HG02852 (cell line): ENCODE results near the gene GSTA1.
"Not testable (repeated sequence)": the region's sequence is repeated elsewhere in the genome, so short reads cannot be mapped to it uniquely, and the experiment has no call there.

Experiments used
- ATAC-seq: cut with Tn5 transposase; IDR thresholded peaks from one replicate; pipeline ENCODE4 v1.9.1; 2021; ENCODE audit warnings: mild to moderate bottlenecking, moderate library complexity; ENCODE audit not compliant: unreplicated experiment

The GSTA1 gene

DNA sequence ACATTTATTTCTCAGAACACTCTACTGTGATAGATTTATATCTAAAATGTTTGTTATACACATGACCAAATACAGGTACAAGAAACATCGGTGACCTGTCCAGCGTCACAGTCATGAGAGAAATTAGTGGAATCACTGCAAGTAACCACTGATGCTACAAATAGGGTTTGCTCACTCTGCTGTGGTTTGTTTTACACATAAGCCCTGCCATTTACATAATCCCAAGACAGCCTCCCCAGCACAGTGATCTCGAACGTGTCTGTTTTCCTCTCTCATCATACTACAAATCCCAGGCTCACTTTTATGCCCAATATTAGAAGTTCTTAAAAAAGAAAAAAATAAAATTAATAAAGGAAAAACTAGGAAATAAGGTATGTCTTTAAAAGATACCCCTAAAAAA, 6.2 kb upstream of the GSTA1 start:
- not testable (repeated sequence) for ATAC-seq

DNA sequence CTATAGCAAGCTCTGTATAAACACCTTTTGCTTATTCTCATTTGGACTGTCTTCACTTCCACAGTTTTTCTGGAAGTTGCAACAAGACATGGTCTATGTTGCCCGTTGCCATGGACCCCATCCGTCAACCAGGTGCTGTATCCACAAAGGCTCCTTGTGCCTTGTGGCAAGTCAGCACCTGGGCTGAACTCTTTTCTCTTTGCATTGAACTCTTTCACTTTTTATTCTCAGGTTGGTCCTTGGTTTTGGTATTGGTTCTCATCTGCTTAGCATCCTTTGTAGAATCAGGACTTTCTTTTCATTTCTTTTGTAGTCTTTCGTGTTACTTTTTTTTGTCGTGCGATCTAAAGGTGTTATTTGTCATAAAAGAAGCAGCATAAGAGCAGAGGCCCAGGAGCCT, 5.0 kb upstream of the GSTA1 start:
- ATAC-seq, result no peak

DNA sequence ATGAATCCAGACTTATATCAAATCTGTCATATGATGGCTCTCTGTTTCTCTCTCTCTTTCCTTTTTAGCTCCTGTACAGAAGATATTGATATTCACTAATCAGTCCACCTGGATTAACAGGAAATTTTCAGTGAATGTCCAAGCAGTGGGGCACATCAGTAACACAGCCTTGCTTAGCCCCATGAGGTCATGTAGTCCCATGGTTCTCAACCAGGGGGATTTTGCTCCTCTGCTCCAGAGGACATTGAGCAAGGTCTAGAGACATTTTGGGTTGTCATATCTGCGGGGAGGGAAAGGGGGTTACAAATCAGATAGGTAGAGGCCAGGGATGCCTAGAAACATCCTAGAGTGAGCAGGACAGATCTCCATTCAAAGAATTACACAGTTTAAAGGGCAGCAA, 810 bp downstream of the GSTA1 start:
- no peak for ATAC-seq

DNA sequence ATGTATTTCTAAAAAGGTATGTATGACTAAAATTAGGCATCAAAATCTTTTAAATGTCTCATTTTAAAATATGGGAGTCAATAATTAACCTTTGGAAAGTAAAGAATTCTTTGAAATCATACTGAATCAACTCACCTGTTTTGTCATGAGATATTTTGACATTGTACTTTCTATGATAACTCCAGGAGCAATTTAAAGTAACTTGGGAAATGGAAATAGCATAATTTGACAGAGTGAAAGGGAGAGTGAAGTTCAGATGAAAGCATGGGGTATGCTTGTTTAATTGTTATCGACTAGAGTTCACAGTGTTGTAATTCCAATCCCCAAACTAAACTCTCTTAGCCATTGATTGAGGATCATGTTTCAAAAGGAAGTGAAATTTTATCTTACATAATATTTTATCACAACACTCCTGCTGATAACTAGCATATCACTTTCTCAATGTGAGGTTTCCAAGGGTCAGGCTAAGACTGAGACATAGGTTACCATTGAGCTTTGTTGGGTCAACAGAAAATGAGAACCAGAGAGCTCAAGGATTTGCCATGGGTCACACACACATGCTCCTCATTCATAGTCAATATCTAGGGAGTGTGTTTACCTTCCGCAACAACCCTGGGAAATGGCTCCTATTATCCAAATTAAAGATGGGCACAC, 2.3 kb downstream of the GSTA1 start:
- ATAC-seq, result no peak

DNA sequence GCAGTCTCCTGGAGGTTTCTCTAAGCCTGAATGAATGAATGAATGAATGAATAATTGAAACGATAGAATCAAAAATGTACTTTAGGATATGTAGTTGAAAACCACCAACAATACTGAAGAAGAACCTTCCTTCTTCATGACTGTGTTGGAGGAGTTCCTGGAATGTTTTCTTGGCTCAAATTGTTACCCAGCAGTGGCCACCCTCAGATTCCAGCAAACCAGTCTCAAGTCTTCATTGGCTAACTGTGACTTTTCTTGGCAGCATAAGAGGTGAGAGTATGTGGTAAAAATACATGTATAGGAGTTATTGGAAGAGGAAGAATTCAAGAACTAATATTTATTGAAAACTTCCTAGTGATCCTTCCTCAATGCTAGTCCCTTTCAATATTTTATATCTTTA, 4.3 kb downstream of the GSTA1 start:
- not testable (repeated sequence) for ATAC-seq

DNA sequence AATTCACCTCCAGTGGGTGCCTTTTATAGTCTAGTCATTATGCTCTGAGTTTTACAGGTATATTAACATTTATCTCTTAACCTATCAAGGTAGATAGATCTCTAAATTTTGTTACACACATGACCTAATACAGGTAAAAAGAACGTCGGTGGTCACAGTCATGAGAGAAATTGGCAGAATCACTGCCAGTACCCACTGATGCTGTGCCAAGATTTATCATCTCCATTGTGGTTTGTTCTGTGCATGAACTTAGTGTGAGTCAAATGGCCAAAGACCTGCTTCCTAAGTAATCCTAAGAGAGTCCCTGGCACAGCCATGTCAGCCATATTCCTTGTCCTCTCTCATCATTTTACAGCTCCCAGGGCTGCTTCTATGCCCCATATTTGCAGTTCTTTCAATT, 9.2 kb downstream of the GSTA1 start:
- not testable (repeated sequence) for ATAC-seq

DNA sequence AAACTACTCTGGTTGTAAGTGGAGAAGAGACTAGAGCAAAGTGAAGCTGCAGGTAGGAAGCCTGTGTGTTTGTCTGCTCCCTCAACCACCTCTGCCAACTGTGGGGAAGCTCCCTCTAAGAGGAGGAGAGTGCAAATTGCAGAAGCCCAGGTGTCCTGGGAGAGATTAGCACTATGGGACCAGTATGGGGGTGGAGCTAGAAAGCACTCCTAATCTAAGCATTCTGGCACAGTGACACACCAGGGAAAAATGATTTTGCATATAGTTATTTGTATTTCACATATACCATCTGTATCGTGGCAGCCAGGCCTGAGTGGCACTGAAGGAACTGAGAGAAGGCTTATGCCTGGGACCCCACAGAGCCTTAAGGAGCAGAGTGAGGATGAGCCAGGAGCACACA, 12.8 kb downstream of the GSTA1 start:
- ATAC-seq, result no peak

DNA sequence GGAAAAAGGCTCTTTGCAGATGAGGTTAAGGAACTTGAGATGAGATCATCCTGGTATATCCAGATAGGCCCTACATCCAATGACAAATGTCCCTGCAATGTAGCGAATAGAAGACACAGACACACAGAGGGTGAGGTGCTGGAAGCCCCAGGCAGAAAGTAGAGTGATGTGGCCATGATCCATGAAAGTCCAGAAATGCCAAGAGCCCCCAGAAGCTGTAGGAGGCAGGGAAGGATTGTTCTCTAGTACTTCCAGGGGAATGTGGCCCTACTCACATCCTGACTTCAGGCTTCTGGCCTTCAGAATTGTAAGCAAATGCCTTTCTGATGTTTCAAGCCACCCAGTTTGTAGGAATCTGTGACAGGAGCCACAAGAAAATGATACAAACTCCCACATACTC, 14.0 kb downstream of the GSTA1 start:
- ATAC-seq, result not testable (repeated sequence)

DNA sequence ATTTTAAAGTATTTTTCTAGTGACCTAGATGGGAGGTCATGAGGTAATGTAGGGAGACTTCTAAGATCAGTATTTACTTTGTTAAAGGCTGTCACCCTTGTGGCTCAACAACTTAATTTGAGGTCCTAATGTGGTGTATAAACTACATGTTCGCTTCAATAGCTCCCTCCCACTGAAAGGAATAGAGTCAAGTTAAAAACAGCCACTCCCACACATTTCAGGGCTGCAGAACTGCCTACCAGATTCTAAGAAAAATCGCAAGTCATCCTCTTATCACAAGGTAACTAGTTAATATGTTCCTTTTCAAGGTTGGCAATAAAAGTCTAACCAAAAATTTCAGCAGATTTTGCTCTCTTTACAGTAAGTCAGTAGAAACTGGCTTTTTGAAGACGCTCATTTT, 15.1 kb downstream of the GSTA1 start:
- ATAC-seq, result no peak

DNA sequence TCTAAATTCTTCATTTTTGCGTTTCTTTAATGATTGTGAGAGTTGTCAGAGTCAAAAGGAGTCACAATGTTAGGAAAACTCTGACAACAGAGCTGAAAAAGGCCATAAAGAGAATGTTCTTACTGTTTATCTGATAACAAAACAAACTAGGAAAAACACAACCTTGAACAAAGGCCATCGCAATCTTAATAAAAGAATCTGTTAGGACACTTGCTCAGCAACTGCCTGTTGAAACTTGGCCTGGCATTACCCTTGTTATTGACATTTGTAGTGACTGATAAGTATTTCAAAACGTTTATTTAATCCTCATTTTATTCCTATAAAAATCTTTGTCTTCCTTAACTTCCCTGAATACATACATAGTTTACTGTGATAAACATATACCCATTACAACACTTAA, 15.7 kb downstream of the GSTA1 start:
- no peak for ATAC-seq

DNA sequence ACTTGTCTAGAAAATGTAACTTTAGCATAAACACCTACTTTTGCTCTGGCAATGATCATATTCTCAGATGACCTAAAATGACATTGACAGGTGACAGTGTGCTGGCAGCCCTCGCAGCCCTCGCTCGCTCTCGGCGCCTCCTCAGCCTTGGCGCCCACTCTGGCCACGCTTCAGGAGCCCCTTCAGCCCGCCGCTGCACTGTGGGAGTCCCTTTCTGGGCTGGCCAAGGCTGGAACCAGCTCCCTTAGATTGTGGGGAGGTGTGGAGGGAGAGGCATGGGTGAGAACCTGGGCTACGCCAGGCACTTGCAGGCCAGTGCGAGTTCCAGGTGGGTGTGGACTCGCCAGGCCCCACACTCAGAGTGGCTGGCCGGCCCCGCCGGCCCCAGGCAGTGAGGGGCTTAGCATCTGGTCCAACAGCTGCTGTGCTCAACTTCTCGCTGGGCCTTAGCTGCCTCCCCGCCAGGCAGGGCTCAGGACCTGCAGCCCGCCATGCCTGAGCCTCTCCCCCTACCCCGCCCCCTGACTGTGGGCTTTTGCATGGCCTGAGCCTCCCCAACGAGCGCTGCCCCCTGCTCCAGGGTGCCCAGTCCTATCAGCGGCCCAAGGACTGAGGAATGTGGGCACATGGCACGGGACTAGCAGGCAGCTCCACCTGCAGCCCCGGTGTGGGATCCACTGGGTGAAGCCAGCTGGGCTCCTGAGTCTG, 17.2 kb downstream of the GSTA1 start:
- no peak for ATAC-seq

DNA sequence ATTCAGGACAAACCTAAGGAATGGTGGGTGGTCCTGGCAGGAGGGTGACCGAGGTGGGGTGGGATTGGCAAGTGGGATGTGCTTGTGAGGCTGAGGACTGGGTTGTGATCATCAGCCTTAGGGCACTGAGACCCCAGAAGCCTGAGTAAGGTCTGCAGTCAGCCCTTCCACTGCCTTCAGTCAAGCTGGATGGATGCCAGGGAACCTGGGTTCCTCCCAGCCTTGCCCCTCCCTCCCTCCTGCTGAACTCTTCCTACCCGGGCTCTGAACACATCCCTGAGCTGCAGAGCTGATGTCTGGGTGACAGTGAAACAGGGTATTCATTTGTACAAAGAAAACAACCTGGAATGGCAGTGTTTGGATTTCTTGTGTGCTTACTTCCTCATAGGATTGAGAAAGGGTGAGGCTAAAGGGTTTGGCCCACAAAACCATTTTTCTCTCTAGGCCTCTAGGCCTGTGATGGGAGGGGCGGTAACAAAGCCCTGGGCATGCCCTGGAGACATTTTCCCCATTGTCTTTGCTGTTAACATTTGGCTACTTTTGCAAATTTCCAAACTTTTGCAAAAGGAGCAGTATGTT, 20.8 kb downstream of the GSTA1 start:
- not testable (repeated sequence) for ATAC-seq

DNA sequence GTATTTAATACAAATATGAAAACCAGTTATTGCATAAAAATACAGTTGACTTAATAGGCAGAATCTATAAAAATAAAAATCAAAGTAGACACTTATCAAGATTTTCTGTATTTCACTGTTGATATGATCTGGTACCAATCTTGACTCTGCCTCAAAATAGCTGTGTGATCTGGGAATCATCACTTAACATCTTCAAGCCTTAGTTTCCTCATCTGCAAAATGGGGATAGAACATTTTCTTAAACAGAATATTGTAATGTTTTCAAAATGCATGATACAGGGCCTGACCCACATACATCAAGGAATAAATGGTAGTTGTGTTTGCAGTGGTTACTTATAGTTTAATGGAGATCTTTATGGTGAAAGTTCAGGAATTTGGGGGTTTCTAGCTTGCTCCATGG, 21.4 kb downstream of the GSTA1 start:
- ATAC-seq, result not testable (repeated sequence)

DNA sequence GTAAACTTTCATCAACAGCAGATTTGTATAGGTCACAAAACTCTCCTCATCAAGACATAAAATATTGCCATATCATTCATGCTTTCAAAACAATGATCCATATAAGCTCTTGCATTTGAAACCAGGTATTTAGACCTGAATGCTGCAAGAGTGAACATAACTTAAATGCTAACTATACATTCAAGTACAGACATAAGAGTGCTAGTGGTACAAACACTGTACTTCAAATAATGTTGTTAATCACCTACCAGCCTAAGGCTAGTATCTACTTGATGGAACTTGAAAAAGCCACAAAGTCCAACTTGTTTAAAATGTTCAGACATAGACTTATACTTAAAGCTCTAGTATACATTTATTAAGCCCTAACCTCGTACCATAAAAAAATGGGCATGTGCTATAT, 24.4 kb downstream of the GSTA1 start:
- ATAC-seq, result no peak

DNA sequence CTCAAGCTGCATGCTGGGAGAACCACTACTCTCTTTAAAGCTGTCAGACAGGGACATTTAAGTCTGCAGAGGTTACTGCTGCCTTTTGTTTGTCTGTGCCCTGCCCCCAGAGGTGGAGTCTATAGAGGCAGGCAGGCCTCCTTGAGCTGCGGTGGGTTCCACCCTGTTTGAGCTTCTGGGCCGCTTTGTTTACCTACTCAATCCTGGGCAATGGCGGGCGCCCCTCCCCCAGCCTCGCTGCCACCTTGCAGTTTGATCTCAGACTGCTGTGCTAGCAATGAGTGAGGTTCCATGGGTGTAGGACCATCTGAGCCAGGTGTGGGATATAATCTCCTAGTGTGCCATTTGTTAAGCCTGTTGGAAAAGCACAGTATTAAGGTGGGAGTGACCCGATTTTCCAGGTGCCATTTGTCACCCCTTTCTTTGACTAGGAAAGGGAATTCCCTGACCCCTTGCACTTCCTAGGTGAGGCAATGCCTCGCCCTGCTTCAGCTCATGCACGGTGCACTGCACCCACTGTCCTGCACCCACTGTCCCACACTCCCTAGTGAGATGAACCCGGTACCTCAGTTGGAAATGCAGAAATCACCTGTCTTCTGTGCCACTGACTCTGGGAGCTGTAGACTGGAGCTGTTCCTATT, 26.8 kb downstream of the GSTA1 start:
- not testable (repeated sequence) for ATAC-seq

DNA sequence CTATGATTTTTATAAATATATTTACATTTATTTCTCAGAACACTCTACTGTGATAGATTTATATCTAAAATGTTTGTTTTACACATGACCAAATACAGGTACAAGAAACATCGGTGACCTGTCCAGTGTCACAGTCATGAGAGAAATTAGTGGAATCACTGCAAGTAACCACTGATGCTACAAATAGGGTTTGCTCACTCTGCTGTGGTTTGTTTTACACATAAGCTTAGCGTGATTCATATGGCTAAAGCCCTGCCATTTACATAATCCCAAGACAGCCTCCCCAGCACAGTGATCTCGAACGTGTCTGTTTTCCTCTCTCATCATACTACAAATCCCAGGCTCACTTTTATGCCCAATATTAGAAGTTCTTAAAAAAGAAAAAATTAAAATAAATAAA, 34.2 kb downstream of the GSTA1 start:
- ATAC-seq, result not testable (repeated sequence)

DNA sequence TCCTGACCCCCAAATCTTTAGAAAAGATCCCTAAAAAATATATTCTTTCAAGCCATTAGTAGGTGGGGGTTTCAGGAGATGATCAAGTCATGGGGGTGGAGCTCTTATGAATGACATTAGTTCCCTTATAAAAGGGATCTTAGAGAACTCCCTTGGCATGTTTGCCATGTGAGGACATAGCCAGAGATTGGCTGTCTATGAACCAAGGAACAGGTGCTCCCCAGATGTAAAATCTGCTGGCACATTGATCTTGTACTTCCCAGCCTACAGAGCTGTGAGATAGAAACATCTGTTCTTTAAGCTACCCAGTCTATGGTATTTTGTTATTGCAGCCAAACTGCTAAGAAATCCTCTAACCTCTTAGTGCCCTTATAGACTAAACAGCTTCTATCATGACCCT, 36.0 kb downstream of the GSTA1 start:
- not testable (repeated sequence) for ATAC-seq

DNA sequence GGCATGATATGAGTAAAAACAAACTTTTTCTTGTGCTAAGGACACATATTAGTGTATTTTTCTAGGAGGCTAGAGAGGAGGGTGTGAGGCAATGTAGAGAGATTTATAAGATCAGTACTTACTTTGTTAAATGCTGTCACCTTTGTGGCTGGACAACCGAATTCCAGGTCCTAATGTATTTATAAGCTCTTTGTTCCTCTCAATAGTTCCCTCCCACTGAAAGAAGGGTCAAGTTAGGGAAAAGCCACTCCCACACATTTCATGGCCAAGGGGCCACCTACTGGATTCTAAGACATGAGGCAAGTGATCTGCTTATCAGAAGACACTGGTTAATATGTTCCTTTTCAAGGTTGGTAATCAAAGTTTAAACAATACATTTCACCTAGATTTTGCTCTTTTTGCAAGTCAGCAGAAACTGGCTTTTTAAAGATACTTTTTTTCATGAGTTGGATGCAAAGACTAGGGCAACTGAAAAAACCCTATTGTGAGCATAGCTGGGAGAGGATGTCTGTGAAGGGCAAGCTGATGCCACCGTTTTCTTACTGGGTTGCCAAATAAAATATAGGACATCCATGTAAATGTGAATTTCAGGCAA, 40.2 kb downstream of the GSTA1 start, which contains the start of gene GSTA2:
GSTA2 (minus strand) TSS at position 154 of the 595 bp plus-strand sequence. CDS start 5,528 bp downstream, outside the sequence.
- not testable (repeated sequence) for ATAC-seq

DNA sequence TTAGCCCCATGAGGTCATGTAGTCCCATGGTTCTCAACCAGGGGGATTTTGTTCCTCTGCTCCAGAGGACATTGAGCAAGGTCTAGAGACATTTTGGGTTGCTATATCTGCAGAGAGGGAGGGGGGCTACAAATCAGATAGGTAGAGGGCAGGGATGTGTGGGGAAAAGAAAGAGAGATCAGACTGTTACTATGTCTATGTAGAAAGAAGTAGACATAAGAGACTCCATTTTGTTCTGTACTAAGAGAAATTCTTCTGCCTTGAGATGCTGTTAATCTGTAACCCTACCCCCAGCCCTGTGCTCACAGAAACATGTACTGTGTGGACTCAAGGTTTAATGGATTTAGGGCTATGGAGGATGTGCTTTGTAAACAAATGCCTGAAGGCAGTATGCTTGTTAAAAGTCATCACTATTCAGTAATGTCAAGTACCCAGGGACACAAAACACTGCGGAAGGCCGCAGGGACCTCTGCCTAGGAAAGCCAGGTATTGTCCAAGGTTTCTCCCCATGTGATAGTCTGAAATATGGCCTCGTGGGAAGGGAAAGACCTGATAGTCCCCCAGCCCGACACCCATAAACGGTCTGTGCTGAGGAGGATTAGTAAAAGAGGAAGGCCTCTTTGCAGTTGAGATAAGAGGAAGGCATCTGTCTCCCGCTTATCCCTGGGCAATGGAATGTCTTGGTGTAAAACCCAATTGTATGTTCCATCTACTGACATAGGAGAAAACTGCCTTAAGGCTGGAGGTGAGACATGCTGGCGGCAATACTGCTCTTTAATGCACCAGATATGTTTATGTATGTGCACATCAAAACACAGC, 41.7 kb downstream of the GSTA1 start:
- ATAC-seq, result not testable (repeated sequence)

DNA sequence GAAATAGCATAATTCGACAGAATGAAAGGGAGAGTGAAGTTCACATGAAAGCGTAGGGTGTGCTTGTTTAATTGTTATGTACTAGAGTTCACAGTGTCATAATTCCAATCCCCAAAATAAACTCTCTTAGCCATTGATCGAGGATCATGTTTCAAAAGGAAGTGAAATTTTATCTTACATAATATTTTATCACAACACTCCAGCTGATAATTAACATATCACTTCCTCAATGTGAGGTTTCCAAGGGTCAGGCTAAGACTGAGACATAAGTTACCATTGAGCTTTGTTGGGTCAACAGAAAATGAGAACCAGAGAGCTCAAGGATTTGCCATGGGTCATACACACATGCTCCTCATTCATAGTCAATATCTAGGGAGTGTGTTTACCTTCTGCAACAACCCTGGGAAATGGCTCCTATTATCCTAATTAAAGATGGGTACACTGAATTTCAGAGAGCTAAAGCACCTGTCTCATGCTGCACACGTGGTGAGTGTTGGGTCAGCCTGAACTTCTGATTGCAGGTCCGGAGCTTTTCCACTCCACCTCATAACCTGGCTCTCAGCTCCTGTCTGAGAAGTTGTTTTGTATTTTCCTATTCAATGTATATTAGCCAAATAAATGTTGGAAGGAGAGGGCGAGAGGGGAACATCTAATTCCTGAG, 43.4 kb downstream of the GSTA1 start:
- ATAC-seq, result no peak
